OCI-LY7 (cell line): ENCODE data around the gene TCTN3.

Source experiments
- CTCF ChIP-seq: fragments of 200-600 bp; sonication (generic); conservative IDR thresholded peaks from 2 replicates; pipeline ENCODE4 v1.5.1; 2014; ENCODE audit warnings: mild to moderate bottlenecking, antibody characterized with exemption, low read length, moderate library complexity, mixed read lengths
- EZH2phosphoT487 ChIP-seq: fragments of 200-600 bp; sonication (generic); IDR thresholded peaks from 2 replicates; pipeline ENCODE4 v1.6.1; 2018; ENCODE audit warnings: low read depth, borderline replicate concordance, mild to moderate bottlenecking, mixed run types, antibody characterized with exemption, low read length, moderate library complexity, mixed read lengths

- TF ChIP-seq CTCF = no peak
- TF ChIP-seq EZH2phosphoT487 = no peak
These were observed 42.2 kb downstream of the TCTN3 start for GRCh38 chr10:95651346-95652060.
